Uterus (tissue), 2 donors: ENCODE results near the gene MSRB3.

ENCODE experiments used
- CTCF ChIP-seq, 4 experiments: fragments of 200-600 bp in 2 of 4; fragments of 450-650 bp in 2 of 4; sonication (generic) in 2 of 4; IDR thresholded peaks; one replicate each; pipeline ENCODE4 v1.5.1; 2016 to 2019; ENCODE audit warnings: antibody characterized with exemption in 4 of 4, mild to moderate bottlenecking in 2 of 4, moderate library complexity in 1 of 4
- POLR2A ChIP-seq, 2 donors: fragments of 450-650 bp; IDR thresholded peaks; one replicate each; pipeline ENCODE4 v1.6.1; 2016; ENCODE audit warnings: antibody characterized with exemption in 2 of 2, mild to moderate bottlenecking in 1 of 2, moderate library complexity in 1 of 2

- TF ChIP-seq CTCF (IDR thresholded peaks at IDR 0.05) (no peak), POLR2A (IDR thresholded peaks at IDR 0.05) (no peak)
Observed at GRCh38 chr12:65238609-65239008, 39.9 kb upstream of the MSRB3 start.
